ENCODE measurements around the gene CCDC33.
A peak's percentile ranks its signal among the peaks of the same experiment; 100 is the strongest.

- TF ChIP-seq CTCF (IDR thresholded peaks at IDR 0.05) (peak; percentile 76), ZFX (IDR thresholded peaks at IDR 0.05; ENCODE audit: borderline replicate concordance) (no peak)
These were observed 75.8 kb downstream of the CCDC33 start for GRCh38 chr15:74311734-74312444.
